BJ (cell line): Measurements from ENCODE around the gene CACNA1C. TPM values are rescaled to one million over a fixed set of nuclear protein-coding genes. Genes with fewer than 3 reads are reported as not detected.

ENCODE experiments used
- CTCF ChIA-PET: fragments of 350-600 bp; formaldehyde crosslinking; extraction: SDS; loops from one replicate; lab custom pipeline; 2021; ENCODE audit warnings: antibody characterized with exemption, inconsistent platforms; lab: Yijun Ruan, JAX
- POLR2A ChIA-PET: fragments of 300-600 bp; sonication (Branson Sonifier 250); formaldehyde crosslinking; extraction: SDS; loops from one replicate; lab custom pipeline; 2021; ENCODE audit warnings: antibody characterized with exemption; lab: Charles Lee
- DNase-seq: peaks from one replicate; pipeline ENCODE4 v3.0.0-alpha.2; 2011; ENCODE audit warnings: low read depth
- H3K27me3 ChIP-seq: 2 replicates; pipeline ENCODE4 v1.6.0; 2011; ENCODE audit warnings: low read length; ENCODE audit not compliant: control insufficient read depth, insufficient read depth
- H3K36me3 ChIP-seq: 2 replicates; pipeline ENCODE4 v1.5.1; 2011; ENCODE audit warnings: low read length; ENCODE audit not compliant: control insufficient read depth, insufficient read depth
- H3K4me3 ChIP-seq: 2 replicates; pipeline ENCODE4 v1.5.1; 2011; ENCODE audit warnings: low read depth, mild to moderate bottlenecking, control low read depth, low read length
- CTCF ChIP-seq: IDR thresholded peaks from 2 replicates; pipeline ENCODE4 v1.5.1; 2011; ENCODE audit warnings: low read depth, mild to moderate bottlenecking, control low read depth, inconsistent platforms, low read length, moderate library complexity; ENCODE audit not compliant: insufficient read depth
- polyA plus RNA-seq: library from polyadenylated mRNA; depleted of rRNA; stranded (reverse); fragments of >200 nt; gene quantifications from 2 replicates; pipeline ENCODE4 v1.2.3, GENCODE V29; 2011

Gene CACNA1C
- polyA plus RNA-seq, 1 experiment, result 14.7 TPM

GRCh38 chr12:2689879-2690278 lies 637.1 kb downstream of the CACNA1C start:
- TF ChIP-seq CTCF, result no peak
- ChIA-PET POLR2A (no interaction called here), CTCF (no interaction called here)
- H3K36me3 ChIP-seq, result peaks cover 21% of the 10 kb centered on the region
- DNase-seq, result no peak
- H3K4me3 ChIP-seq, result no peak overlapping the region
- no peaks in the 10 kb centered on the region for H3K27me3 ChIP-seq

- ChIA-PET POLR2A (no interaction called here), CTCF (interaction anchor here (0.6 kb wide), 1 partner anchor 65 kb away, joined by 4 read pairs; no protein-coding TSS in a partner anchor)
- no peaks in the 10 kb centered on the region for H3K27me3 ChIP-seq
- no peak overlapping the region for H3K4me3 ChIP-seq
- TF ChIP-seq CTCF, result no peak
- DNase-seq, result no peak
- H3K36me3 ChIP-seq, result peaks cover 21% of the 10 kb centered on the region
Measured at GRCh38 chr12:2690348-2691005, 637.7 kb downstream of the CACNA1C start.

GRCh38 chr12:2691006-2691344 lies 638.2 kb downstream of the CACNA1C start:
- H3K4me3 ChIP-seq, result no peak overlapping the region
- no peaks in the 10 kb centered on the region for H3K27me3 ChIP-seq
- CTCF ChIA-PET, result interaction anchor here (0.6 kb wide), 1 partner anchor 65 kb away, joined by 4 read pairs; no protein-coding TSS in a partner anchor
- no peak for DNase-seq
- no peak for TF ChIP-seq CTCF
- POLR2A ChIA-PET, result no interaction called here
- H3K36me3 ChIP-seq, result peaks cover 18% of the 10 kb centered on the region

GRCh38 chr12:2691345-2692071 lies 638.7 kb downstream of the CACNA1C start:
- peaks cover 15% of the 10 kb centered on the region for H3K36me3 ChIP-seq
- ChIA-PET CTCF (no interaction called here), POLR2A (no interaction called here)
- no peaks in the 10 kb centered on the region for H3K27me3 ChIP-seq
- TF ChIP-seq CTCF, result no peak
- no peak overlapping the region for H3K4me3 ChIP-seq
- DNase-seq, result no peak

GRCh38 chr12:2692080-2692479 lies 639.3 kb downstream of the CACNA1C start:
- CTCF ChIA-PET, result no interaction called here
- H3K27me3 ChIP-seq, result peaks cover 2% of the 10 kb centered on the region; the same call in 1 of the 2 replicates
- no peak overlapping the region for H3K4me3 ChIP-seq
- peaks cover 13% of the 10 kb centered on the region for H3K36me3 ChIP-seq
- TF ChIP-seq CTCF, result no peak
- POLR2A ChIA-PET, result no interaction called here
- no peak for DNase-seq
